Anterior cingulate cortex (tissue), 58 donors: ENCODE measurements around the gene ZBTB8OS.

Experiments used
- DNase-seq, 58 donors: peaks; one replicate each; lab custom pipeline; 2025; lab: John Stamatoyannopoulos, UW

ZBTB8OS gene

GRCh38 chr1:32613472-32613871 is 36.9 kb downstream of the ZBTB8OS start:
- DNase-seq, result no peak

DNA sequence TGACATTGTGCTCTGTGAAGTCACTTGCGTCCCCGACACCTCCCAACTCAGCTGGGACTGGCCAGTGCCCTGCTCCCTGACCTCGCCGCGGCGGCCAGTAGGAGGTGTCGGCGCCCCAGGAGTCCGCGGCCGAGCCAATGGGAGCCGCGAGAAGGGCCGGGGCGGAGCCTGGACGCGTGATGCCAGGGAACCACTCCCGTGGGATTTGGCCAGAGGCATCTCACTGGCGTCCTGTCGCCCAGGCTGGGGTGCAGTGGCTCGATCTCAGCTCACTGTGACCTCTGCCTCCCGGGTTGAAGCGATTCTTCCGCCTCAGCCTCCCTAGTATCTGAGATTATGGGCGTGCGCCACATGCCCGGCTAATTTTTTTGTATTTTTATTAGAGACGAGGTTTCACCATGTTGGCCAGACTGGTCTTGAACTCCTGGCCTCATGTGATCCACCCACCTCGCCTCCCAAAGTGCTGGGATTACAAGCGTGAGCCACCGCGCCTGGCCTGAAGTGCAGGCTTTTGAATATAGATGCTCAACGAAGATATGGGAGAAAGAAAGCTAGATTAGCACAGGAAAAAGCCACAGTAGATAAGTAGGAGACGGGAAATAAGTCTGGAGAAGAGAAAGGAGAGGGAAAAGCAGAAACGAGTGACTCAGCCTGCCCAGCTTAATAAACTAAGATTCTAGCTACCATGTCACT is 38.0 kb downstream of the ZBTB8OS start:
- peak; percentile 32 to 95 (median 84) for DNase-seq

DNA sequence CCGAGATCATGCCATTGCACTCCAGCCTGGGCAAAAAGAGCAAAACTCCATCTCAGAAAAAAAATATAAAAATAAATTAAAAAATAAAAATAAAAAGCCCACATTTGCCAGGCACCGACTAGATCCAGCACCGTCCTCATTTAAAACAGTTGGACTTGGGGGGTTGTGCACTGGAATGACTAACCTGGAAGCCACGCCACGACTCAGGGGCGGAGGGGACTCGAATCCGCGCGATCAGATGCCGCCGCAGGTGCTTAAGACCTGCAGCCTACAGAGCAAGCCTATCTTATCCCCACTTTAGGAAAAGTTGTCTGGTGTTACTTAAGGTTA is 38.5 kb downstream of the ZBTB8OS start:
- DNase-seq, result no peak

GRCh38 chr1:32609180-32609579 is 41.2 kb downstream of the ZBTB8OS start:
- DNase-seq, result no peak

DNA sequence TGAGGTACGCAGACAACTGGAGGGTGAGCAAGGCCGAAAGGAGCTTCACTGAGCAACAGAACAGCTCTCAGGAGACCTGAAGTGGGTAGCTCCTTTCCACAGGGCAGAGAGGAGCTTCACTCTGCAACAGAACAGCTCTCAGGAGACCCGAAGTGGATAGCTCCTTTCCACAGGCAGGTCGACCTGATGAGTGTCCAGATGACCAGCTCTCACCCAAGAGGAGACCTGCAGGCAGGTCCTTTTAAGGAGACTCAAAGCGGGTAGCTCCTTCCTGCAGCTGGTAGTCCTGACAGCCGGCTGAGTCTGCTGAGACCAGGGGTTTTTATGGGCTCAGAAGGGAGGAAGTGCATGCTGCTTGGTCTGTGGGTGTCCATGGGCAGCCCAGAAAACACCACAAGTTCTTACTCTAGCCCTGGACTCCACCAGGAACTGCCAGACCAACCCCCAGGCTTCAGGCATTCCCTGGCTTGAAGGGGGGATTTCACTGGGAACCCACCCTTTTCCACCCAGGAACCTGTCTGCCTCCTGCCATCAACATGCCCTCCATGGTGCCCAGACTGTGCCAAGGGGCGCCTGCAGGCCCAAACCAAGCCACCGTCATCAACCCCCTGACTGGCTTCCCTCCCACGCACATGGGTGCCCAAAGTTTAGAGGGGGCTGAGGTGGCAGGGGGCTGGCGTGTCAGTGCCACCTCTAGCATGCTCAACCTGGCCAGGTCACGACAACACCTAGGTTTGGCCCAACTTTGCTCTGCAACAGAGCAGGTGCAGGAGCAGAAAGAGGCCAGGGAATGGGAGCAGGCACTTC is 43.6 kb downstream of the ZBTB8OS start:
- no peak for DNase-seq

- no peak for DNase-seq
These were observed 44.5 kb downstream of the ZBTB8OS start for GRCh38 chr1:32605711-32606424.

DNA sequence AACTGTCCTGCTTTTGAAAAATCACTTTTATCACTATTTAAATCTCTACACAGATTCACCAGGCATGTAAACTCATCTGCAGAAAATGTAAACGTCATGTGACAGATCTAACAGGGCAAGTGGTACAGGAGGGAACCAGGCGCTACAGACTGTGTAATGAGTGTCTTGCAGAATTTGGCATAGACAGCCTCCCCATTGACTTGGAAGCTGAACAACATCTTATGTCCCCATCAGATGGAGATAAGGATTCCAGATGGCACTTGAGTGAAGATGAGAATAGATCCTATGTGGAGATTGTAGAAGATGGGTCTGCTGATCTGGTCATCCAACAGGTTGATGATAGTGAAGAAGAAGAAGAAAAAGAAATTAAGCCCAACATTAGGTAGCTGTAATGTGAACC is 50.3 kb downstream of the ZBTB8OS start:
- no peak for DNase-seq

GRCh38 chr1:32592943-32593342 is 57.4 kb downstream of the ZBTB8OS start:
- DNase-seq, result no peak

- no peak for DNase-seq
These were observed 69.9 kb downstream of the ZBTB8OS start for GRCh38 chr1:32580348-32581017.
